GM12874 (cell line): ENCODE results near the gene ACAN.

ENCODE experiments used
- TF ChIP-seq, protein P1 (sequence below): IDR thresholded peaks from 2 replicates; pipeline ENCODE4 v1.5.1; 2011; ENCODE audit warnings: low read depth, mild to moderate bottlenecking, control low read depth, low read length, moderate library complexity; ENCODE audit not compliant: insufficient read depth

The ACAN gene

DNA sequence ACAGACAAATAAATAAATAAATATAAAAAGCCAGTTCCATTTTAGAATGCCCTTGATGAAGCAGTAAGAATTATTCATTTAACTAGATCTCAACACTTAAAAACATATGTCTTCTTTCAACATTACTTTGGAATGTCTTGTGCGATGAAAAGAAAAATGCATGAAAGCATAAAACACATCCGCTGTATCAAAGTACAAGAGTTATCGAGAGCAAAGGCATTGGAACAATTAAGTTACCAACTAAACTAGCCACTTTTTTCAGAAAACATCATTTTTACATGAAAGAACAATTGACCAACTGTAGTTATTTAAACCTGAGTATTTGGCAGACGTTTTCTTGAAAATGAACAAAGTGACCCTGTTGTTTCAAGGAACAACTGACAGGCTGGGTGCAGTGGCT, 27.5 kb upstream of the ACAN start:
- TF ChIP-seq, protein P1, sequence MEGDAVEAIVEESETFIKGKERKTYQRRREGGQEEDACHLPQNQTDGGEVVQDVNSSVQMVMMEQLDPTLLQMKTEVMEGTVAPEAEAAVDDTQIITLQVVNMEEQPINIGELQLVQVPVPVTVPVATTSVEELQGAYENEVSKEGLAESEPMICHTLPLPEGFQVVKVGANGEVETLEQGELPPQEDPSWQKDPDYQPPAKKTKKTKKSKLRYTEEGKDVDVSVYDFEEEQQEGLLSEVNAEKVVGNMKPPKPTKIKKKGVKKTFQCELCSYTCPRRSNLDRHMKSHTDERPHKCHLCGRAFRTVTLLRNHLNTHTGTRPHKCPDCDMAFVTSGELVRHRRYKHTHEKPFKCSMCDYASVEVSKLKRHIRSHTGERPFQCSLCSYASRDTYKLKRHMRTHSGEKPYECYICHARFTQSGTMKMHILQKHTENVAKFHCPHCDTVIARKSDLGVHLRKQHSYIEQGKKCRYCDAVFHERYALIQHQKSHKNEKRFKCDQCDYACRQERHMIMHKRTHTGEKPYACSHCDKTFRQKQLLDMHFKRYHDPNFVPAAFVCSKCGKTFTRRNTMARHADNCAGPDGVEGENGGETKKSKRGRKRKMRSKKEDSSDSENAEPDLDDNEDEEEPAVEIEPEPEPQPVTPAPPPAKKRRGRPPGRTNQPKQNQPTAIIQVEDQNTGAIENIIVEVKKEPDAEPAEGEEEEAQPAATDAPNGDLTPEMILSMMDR: no peak

DNA sequence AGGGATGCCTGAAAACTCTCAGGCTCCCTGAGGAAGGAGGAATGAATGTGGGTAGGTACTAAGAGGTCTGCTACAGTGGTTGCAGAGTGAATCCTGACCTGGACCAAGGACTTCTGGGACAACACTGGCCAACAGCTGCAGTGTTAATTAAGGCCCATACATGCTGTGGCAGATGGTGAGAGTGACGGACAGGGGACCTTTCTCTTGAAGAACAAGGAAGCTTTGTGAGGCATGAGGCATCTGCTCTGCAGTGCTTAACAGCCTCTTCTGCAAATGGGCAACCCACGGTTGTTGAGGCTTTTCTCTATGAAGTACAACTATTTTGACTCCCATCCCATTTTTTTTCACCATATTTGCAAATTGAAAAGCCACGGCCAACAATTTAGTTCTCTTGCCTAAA, 26.6 kb upstream of the ACAN start:
- TF ChIP-seq, protein P1: no peak

DNA sequence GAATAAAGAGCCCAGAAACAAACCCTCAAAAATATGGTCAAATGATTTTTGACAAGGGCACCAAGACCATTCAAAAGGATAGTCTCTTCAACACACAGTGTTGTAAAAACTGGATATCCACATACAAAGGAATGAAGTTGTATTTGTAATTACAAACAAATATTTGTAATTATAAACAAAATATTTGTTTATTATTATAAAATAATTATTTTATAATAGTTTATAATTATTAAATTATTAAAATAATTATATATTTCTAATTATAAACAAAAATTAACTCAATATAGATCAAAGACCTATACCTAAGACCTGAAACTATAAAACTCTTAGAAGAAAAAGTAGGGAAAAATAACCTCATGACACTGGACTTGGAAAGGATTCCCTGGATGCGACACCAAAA, 23.3 kb upstream of the ACAN start:
- TF ChIP-seq, protein P1: no peak

- TF ChIP-seq, protein P1: no peak
Observed at GRCh38 chr15:88782465-88782864, 20.8 kb upstream of the ACAN start.

- TF ChIP-seq, protein P1: no peak
Observed at GRCh38 chr15:88785217-88785616, 18.0 kb upstream of the ACAN start.

DNA sequence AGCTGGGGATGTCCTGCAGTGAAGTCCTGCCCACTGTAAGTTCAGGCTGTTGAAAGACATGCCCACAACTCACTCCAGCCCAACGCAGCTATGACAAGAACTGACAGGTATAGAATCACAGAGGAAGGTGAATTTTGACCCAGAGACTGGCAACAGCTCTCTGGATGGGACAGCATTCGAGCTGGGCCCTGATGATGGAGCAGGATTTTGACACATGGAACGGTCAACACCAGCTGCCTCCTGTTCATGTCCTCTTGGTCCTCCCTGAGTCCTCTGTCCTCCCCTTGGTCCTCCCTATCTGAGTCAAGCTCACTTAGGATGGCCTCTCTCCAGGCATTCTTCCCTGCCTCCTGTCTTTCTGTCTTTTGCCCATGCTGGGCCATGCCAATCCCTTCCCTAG, 15.2 kb upstream of the ACAN start:
- TF ChIP-seq, protein P1: no peak

DNA sequence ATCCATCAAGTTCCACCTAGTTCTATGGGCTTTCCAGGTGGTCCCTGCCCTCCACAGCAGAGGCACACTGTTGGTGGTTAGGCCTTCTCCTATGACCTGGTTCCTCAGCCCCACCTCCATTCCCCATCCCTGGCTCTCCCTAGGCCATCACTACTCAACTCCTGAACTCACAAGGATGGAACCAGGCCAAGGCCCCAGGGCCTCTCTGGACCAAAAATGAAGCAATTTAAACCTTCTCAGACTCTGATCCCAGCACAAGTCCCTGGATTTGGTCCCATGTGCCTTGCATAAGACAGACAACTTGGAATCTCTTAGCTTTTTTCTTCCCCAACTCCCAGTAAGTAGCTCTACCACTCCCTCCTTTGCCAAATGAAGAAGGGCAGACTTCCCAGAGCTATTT, 14.4 kb upstream of the ACAN start:
- TF ChIP-seq, protein P1: no peak

DNA sequence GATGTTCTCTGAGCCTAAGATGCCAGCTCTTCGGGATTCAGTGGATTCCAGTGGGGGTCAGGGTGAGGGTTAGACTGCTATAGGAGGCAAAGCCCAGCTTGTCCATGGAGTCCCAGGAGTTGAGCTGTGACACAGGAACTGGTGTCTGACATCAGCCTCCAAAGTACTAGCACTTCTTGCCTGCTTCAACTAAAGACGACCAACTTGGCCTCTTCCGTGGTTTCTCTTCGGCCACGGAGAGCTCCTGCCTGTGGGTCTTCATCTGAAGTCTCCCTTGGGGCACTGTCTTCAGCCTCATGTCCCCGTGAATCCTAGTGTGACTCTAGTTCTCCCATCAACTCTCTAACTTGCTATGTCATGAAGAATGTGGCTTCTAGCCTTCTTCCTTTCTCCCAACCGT, 12.8 kb upstream of the ACAN start:
- TF ChIP-seq, protein P1: no peak
